BLaER1 treated with 17β-estradiol and CSF1 and Interleukin-3, amounts not matched to agents 10 nM and 100 nM (cell line): ENCODE data around the gene TMTC1.

Experiments used
- H3K27ac ChIP-seq, 11 experiments: shearing (Covaris generic); formaldehyde crosslinking; 2 replicates each; pipeline ENCODE4 v1.8.1; 2022
- H3K27me3 ChIP-seq, 11 experiments: shearing (Covaris generic); formaldehyde crosslinking; 2 replicates each; pipeline ENCODE4 v1.8.1; 2022
- H3K36me3 ChIP-seq, 11 experiments: shearing (Covaris generic); formaldehyde crosslinking; 2 replicates each; pipeline ENCODE4 v1.8.1; 2022
- H3K4me1 ChIP-seq, 10 experiments: shearing (Covaris generic); formaldehyde crosslinking; 2 replicates each; pipeline ENCODE4 v1.8.1; 2022
- H3K4me2 ChIP-seq, 11 experiments: shearing (Covaris generic); formaldehyde crosslinking; 2 replicates each; pipeline ENCODE4 v1.8.1; 2022
- H3K4me3 ChIP-seq, 10 experiments: shearing (Covaris generic); formaldehyde crosslinking; 2 replicates each; pipeline ENCODE4 v1.8.1; 2022
- H3K9ac ChIP-seq, 11 experiments: shearing (Covaris generic); formaldehyde crosslinking; 2 replicates each; pipeline ENCODE4 v1.8.1; 2022
- H3K9me3 ChIP-seq, 11 experiments: shearing (Covaris generic); formaldehyde crosslinking; replicated peaks in 1 of 11; 2 replicates each; pipeline ENCODE4 v1.8.1; 2022
- H4K20me1 ChIP-seq, 11 experiments: shearing (Covaris generic); formaldehyde crosslinking; 2 replicates each; pipeline ENCODE4 v1.8.1; 2022
- Cebpa-rat ChIP-seq, 11 experiments: shearing (Covaris generic); IDR thresholded peaks; 2 replicates each; pipeline ENCODE4 v1.8.1; 2022

TMTC1 gene

GRCh38 chr12:29768372-29768771 lies 15.4 kb downstream of the TMTC1 start:
- H3K9me3 ChIP-seq = no peaks in the 10 kb centered on the region
- peak overlapping the region in 7 of 11 experiments; percentile 1 to 36 (median 13); a peak in 8 of 22 replicates for H3K4me2 ChIP-seq
- no peaks in the 10 kb centered on the region for H4K20me1 ChIP-seq
- no peaks in the 10 kb centered on the region for H3K27me3 ChIP-seq
- H3K4me3 ChIP-seq = no peak overlapping the region
- no peak for TF ChIP-seq Cebpa-rat (IDR thresholded peaks at IDR 0.05)
- H3K36me3 ChIP-seq = no peaks in the 10 kb centered on the region
- no peak overlapping the region for H3K27ac ChIP-seq
- H3K4me1 ChIP-seq = peaks cover 0 to 9% (median 6%) of the 10 kb centered on the region in 10 experiments; a peak in 12 of 20 replicates
- H3K9ac ChIP-seq = no peak overlapping the region

DNA sequence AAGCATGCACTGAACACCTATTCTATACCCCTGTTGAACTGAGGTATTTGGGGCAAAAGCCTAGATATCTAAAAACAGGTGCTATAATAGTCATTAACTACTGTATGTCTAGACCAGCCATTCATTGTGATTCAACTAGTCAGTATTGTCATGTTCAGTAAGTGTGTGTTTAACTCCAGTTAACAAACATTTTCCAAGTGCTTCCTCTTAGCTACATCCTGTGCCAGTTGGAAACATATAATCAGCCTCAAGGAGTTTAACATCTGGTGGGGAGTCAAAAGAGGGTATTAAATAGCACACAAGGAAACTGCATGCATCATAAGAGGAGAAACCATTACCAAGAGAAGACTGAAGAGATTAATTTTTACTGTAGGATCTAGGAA lies 20.4 kb downstream of the TMTC1 start:
- Histone ChIP-seq H3K4me2 (no peak overlapping the region), H3K9me3 (peaks cover 0 to 3% (median 0%) of the 10 kb centered on the region in 11 experiments; a peak in 1 of 22 replicates)

DNA sequence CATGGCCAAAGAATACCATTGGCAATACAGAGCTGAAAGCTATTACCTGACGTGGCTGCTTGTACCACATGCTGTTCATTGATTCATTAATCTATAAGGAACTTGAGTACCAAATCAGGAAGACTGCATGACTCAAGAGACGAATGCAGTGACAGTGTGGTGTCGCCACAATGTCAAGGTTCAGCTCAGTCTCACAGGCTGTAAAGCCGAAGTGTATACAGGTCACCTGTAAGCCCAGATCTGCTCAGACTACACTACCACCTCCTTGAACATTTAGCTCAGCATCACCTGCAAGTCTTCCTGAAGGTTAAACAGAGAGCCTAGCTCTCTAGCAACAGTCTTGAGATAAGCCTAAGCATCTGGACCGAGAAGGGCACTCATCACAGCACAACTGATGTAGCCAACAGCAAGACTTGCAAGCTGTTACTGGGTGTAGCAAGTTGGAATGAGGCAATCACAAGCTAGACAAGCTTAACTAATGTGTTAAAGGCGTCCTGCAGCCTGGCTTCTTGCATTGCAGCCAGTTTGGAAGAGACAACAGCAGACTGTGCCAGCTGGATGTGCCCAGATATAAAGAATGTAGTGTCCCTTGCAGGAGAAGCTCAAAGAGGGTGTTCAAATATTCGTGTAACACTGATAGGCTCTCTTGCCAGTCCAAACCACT lies 21.0 kb downstream of the TMTC1 start:
- Histone ChIP-seq H3K4me2 (no peak overlapping the region), H3K4me3 (no peak overlapping the region)
- TF ChIP-seq Cebpa-rat (IDR thresholded peaks at IDR 0.05) = no peak

More for the DNA sequence above, 20.4 kb downstream of the TMTC1 start:
- Histone ChIP-seq H3K9ac (no peak overlapping the region), H3K4me3 (no peak overlapping the region), H3K27ac (no peak overlapping the region), H3K4me1 (peaks cover 0 to 3% (median 2%) of the 10 kb centered on the region in 10 experiments; a peak in 12 of 20 replicates), H4K20me1 (no peaks in the 10 kb centered on the region), H3K27me3 (no peaks in the 10 kb centered on the region), H3K36me3 (no peaks in the 10 kb centered on the region)
- TF ChIP-seq Cebpa-rat (IDR thresholded peaks at IDR 0.05) = no peak

GRCh38 chr12:29759950-29760349 lies 23.8 kb downstream of the TMTC1 start:
- Histone ChIP-seq H3K27ac (no peak overlapping the region), H3K27me3 (no peaks in the 10 kb centered on the region), H4K20me1 (no peaks in the 10 kb centered on the region), H3K36me3 (no peaks in the 10 kb centered on the region), H3K9me3 (peaks cover 0 to 15% (median 7%) of the 10 kb centered on the region in 11 experiments; a peak in 11 of 22 replicates), H3K4me1 (no peaks in the 10 kb centered on the region), H3K9ac (no peak overlapping the region), H3K4me3 (no peak overlapping the region), H3K4me2 (no peak overlapping the region)
- TF ChIP-seq Cebpa-rat (IDR thresholded peaks at IDR 0.05) = no peak

More for the DNA sequence above, 21.0 kb downstream of the TMTC1 start:
- no peaks in the 10 kb centered on the region for H4K20me1 ChIP-seq
- no peak overlapping the region for H3K27ac ChIP-seq
- no peak overlapping the region for H3K9ac ChIP-seq
- H3K27me3 ChIP-seq = no peaks in the 10 kb centered on the region
- H3K4me1 ChIP-seq = no peaks in the 10 kb centered on the region
- no peaks in the 10 kb centered on the region for H3K36me3 ChIP-seq
- peaks cover 0 to 8% (median 2%) of the 10 kb centered on the region in 11 experiments; a peak in 11 of 22 replicates for H3K9me3 ChIP-seq

DNA sequence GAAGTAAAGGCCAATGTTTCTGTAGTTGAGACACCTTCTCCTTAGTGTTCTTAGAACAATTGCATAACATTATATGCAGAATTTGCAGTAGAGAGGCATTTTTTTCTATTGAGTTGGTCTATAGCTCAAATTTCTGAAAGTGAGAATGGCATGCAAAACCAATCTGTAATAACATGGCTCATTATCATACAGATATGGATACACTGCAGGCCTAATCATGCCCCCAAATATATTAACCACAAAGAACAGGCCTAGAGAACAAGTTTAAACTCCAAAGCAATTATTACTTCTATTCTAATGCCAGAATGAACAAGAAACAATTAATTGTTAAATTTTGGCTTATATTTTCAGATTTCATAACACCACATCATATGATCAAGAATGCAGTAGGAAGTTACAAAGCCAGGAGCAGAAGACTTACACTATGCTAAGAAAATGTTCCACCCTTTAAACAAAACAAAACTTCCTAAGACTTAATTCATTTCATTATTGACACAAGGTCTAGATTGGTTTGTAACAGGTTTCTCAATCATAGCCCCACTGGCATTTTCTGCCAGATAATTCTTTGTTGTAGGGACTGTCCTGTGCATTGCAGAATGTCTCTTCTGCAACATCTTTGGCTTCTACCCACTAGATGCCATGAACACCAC lies 26.9 kb downstream of the TMTC1 start:
- Histone ChIP-seq H3K36me3 (no peaks in the 10 kb centered on the region), H3K9ac (no peak overlapping the region), H3K27me3 (no peaks in the 10 kb centered on the region)

DNA sequence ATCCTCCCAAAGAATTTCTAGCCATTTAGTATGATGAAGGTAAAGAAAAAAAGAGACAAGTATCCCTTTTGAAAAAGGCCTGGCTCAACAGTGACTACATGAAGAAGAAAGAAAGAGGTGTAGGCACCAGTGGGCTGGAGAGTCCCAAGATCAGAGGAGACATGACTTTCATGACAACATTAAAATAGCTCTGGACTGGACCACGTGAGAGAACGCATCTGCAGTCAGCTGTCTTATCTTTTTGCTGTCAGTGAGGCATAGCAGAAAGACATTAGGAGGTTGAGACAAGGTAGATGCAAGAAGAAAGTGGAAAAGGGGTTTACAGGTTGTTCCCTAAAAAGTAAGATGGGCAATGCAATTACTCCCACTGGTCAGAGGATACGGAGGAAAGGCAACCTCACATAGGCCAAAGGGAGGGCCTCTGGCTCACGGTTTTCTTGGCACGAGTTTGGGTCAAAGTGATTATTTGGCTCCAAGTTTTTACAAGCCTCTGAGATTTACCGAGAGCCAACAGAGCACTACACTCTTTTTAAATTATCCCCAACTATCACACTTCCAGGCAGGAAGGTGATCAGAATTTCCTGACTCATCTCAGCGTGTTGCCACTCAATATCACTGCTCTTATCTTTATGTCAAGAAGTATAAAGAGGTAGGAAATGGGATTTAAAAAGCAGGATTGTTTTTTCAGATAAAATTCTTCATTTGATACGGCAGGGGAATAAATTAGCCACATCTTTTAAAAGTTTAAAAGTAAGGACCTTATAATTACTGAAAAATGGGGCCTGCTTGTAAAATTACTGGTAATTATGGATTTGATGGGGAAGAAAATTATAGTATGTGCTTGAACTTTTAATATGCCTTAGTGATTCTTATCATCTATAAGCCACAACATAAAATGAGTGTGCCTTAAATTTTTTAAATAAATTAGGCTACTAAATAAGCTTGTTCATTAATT lies 29.2 kb downstream of the TMTC1 start:
- Histone ChIP-seq H3K4me2 (no peak overlapping the region), H3K36me3 (no peaks in the 10 kb centered on the region), H3K4me3 (no peak overlapping the region), H3K9me3 (peaks cover 0 to 15% (median 7%) of the 10 kb centered on the region in 11 experiments; a peak in 11 of 22 replicates), H3K9ac (no peak overlapping the region), H4K20me1 (no peaks in the 10 kb centered on the region), H3K27ac (no peak overlapping the region), H3K4me1 (peaks cover 0 to 6% (median 0%) of the 10 kb centered on the region in 10 experiments; a peak in 3 of 20 replicates), H3K27me3 (no peaks in the 10 kb centered on the region)
- no peak for TF ChIP-seq Cebpa-rat (IDR thresholded peaks at IDR 0.05)

More for the DNA sequence above, 26.9 kb downstream of the TMTC1 start:
- Histone ChIP-seq H3K4me3 (no peak overlapping the region), H3K4me1 (no peaks in the 10 kb centered on the region), H3K27ac (no peak overlapping the region), H3K9me3 (peaks cover 0 to 15% (median 7%) of the 10 kb centered on the region in 11 experiments; a peak in 11 of 22 replicates), H4K20me1 (no peaks in the 10 kb centered on the region), H3K4me2 (no peak overlapping the region)
- TF ChIP-seq Cebpa-rat (IDR thresholded peaks at IDR 0.05) = no peak

GRCh38 chr12:29752121-29752520 lies 31.6 kb downstream of the TMTC1 start:
- Histone ChIP-seq H3K27me3 (no peaks in the 10 kb centered on the region), H3K27ac (no peak overlapping the region), H3K9ac (no peak overlapping the region), H3K4me1 (peaks cover 0 to 6% (median 0%) of the 10 kb centered on the region in 10 experiments; a peak in 3 of 20 replicates), H3K4me2 (no peak overlapping the region), H3K36me3 (no peaks in the 10 kb centered on the region), H4K20me1 (no peaks in the 10 kb centered on the region), H3K4me3 (no peak overlapping the region), H3K9me3 (peaks cover 0 to 1% (median 0%) of the 10 kb centered on the region in 11 experiments; a peak in 4 of 22 replicates)
- no peak for TF ChIP-seq Cebpa-rat (IDR thresholded peaks at IDR 0.05)

- no peak for TF ChIP-seq Cebpa-rat (IDR thresholded peaks at IDR 0.05)
- no peak overlapping the region for H3K4me3 ChIP-seq
- H3K9ac ChIP-seq = no peak overlapping the region
- H3K4me2 ChIP-seq = peak overlapping the region in 1 of 11 experiments; percentile 18; a peak in 1 of 22 replicates
- no peak overlapping the region for H3K27ac ChIP-seq
- peaks cover 0 to 6% (median 0%) of the 10 kb centered on the region in 10 experiments; a peak in 3 of 20 replicates for H3K4me1 ChIP-seq
- H3K27me3 ChIP-seq = no peaks in the 10 kb centered on the region
- H3K9me3 ChIP-seq = no peaks in the 10 kb centered on the region
- H4K20me1 ChIP-seq = no peaks in the 10 kb centered on the region
- H3K36me3 ChIP-seq = no peaks in the 10 kb centered on the region
Observed at GRCh38 chr12:29751676-29752075, 32.1 kb downstream of the TMTC1 start.

GRCh38 chr12:29750928-29751220 lies 32.9 kb downstream of the TMTC1 start:
- Histone ChIP-seq H3K27me3 (no peaks in the 10 kb centered on the region), H3K9me3 (no peaks in the 10 kb centered on the region), H4K20me1 (no peaks in the 10 kb centered on the region), H3K9ac (no peak overlapping the region), H3K4me2 (no peak overlapping the region), H3K4me3 (no peak overlapping the region), H3K27ac (no peak overlapping the region), H3K36me3 (no peaks in the 10 kb centered on the region), H3K4me1 (peaks cover 0 to 6% (median 0%) of the 10 kb centered on the region in 10 experiments; a peak in 3 of 20 replicates)
- no peak for TF ChIP-seq Cebpa-rat (IDR thresholded peaks at IDR 0.05)
